Activated CD8-positive, alpha-beta memory T cell treated with anti-CD3 and anti-CD28 coated beads for 24 hours (primary cell): Measurements from ENCODE around the gene IQCE.
"Not testable (repeated sequence)": the region's sequence is repeated elsewhere in the genome, so short reads cannot be mapped to it uniquely, and the experiment has no call there.

Experiments
- DNase-seq: peaks from one replicate; pipeline ENCODE4 v3.0.0-alpha.2; 2020

The IQCE gene

DNA sequence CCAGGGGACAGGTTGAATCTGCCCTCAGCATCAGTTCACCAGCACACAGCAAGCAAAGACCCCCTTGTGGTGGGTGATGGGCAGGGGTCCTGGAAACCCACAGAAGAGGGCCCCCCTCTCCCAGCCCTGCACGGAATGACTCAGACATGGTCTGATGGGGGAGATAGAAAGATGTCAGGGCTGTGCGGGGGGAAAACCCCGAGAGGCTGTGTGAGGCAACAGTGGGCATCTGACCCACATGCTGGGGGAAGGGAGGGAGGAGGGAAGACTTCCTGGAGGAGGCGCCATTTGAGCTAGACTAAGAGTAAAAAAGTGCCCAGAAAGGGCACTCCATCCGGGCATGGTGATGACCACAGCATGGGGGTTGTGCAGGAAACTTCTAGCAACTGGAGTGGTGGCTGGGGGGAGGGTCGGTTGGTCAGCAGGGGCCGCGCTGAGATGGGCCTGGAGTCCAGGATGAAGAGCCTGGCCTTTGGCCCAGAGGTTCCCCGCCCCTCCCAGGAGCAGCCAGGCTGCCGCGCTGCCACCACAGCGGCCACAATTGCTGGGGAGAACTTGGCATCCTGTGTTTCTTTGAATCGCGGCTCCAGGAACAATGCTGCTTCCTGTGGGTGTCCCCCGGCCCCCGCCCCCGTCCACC lies 36.7 kb upstream of the IQCE start:
- DNase-seq: peak; percentile 86

GRCh38 chr7:2522780-2523433 lies 35.9 kb upstream of the IQCE start:
- DNase-seq: peak; percentile 72

DNA sequence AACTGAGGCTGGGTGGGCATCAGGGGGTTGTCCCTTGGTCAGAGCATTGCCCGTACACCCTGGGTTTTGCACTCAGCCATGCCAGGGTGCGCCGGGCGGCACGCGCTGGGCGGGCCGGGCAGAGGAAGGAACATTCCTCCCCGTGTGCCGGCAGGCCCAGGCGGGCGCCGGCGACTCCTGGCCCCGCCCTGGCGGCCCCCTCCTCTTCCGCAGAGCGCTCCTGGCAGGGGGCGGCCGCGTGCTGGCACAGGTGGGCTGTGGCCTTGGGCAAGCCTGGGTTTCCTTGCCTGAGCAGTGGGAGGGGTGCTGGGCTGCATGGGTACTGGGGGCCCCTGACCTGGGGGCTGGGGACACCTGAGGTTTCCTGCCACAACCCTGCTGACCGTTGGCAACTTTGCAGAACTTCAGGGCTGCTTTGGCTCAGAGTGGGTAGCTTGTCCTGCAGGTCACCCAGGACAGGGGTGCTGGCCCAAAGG lies 35.3 kb upstream of the IQCE start:
- DNase-seq: no peak

DNA sequence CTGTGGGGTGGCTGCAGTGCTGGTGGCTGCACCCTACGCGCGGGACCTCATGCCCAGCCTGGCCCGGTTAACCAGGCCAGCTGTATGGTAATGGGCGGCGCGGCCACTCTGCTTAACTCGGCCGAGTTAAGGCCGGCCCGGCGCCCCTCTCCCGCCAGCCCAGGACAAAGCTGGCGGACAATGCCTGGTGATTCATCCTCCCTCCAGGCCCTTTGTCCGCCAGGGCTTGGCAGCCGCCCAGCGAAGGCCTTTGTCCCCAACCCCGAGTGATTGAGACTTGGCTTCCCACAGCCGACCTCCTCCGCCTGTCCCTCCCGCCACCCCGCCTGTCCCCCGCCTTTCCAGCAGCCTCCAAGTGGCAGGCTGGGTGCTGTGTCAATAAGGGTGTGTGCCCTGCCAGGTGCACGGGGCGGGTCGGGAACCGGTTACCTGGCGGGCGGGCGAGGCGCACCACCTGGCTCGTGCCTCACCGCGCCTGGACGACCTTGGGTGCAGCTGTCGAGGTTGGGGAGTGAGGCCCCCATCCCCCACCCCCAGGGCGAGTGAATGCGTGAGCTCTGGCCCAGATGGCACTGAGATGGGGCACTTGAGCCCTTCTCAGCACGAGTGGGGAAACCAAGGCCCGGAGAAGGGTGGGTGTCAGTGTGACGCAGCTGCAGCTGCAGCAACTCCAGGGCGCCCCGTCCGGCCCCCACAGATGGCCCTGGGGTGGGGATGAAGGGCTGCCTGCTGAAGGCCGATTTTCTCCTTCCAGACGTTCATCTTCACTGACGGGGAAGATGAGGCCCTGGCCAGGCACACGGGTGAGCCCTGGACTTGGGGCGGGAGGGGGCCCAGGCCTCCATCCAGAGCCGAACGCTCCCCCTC lies 34.6 kb upstream of the IQCE start:
- peak; percentile 58 for DNase-seq

DNA sequence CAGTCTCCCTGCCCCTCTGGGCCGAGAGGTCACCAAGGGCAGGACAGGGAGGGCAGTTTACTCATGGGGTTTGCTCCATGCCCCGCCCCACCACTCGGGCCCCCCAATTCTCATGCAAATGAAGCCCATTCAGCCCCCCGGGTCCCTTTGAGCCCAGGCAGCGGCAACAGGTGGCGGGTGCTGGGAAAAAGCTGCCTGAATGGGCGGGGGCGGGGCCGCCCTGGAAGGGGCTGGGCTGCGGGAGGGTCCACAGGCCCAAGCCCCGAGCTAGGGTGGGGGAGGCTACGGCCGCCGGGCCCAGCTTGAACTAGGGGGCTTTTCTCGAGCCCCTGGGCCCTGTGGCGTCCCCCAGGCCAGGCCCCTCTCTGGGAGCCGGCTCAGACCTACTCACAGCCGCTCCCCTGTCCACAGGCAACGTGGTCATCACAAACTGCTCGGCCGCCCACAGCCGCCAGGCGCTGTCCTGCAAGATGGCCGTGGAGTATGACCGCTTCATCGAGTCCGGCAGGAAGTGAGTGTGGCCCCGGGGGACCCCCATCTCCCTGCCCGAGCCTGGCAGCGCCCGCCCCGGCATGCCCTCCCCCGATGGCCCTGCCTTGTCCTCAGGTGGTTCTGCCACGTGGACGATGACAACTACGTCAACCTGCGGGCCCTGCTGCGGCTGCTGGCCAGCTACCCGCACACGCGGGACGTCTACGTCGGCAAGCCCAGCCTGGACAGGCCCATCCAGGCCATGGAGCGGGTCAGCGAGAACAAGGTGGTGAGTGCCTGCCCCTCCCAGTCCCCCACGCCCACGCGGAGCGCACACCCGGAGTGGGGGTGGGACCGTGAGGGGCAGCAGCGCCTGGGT lies 33.7 kb upstream of the IQCE start:
- DNase-seq: peak; percentile 55

GRCh38 chr7:2525658-2526630 lies 32.8 kb upstream of the IQCE start:
- DNase-seq: peak; percentile 56

DNA sequence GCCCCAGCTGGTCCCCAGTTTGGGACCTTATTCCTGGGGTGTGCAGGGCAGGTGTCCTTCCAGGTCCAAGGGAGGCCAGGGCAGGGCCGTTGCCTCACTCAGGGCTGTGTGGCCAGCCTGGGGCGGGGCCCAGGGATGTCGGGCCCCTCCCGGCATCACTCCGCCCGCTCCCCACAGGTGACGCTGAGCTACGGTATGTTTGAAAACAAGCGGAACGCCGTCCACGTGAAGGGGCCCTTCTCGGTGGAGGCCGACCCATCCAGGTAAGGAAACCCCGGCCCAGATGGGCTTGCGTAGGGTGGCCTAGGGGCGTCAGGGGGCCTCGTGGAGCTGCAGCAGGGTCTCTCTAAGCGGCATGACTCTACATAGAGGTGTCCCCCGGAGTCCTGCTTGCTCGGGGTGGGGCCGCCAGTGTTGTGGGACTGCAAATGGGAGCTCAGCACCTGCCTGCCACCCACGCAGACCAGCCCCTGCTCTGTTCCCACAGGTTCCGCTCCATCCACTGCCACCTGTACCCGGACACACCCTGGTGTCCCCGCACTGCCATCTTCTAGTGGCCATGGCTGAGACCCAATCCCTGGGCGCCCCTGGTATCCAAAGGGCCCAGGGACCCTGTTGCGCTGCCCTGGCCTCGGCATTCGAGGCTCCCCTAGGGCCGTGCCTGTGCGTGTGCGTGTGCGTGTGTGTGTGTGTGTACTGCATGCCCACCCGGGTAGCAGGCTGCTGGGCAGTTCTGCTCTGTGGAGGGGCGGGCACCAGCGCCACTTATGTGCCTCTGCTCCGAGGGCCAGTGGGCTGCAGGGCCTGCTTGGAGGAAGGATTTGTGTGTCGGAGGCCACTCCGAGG lies 31.9 kb upstream of the IQCE start:
- DNase-seq: peak; percentile 58

DNA sequence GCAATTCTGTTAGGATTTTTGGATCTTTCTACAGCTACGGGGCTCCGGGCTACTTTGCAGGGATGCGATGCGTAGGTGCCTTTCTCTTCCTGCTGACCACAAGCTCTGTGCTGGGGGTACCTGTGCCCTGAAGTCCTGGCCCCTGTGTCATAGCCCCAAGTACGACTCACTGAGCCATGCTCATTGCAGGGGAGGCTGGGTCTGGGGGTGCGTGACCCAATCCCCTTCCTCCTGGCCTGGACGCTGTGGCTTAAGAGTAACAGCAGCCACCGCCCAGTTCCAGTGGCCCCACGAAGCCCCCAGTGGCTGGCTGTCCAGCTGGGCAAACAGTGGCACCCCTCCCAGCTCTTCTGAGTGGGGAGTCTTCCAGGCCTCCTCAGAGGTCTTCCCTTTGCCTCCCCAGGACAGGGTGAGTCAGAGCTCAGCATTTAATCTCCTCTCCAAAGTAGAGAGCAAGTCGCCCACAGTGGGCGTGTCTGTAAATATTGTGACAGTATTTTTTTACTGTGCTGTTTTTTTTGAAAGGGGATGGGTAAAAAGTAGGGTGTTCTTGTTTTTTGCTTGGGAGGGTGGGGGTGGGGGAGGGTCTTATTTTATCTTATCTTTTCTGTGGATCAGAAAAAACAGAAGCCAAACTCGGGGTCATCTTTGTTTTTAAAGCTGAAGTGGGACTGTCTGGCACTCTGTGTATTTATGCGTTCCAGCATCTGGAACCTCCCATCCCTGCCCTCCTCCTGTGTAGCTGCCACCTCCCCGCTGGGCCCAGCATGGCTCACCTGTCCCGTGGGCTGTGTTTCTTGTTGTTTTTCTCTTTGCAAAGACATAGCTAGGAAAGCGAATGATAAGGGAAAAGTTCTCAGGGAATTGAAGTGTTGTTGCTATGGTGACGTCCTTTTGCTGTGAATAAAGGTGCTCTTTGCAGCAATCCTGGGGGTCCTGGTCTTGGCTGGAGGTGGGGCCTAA lies 31.0 kb upstream of the IQCE start:
- peak; percentile 73 for DNase-seq

DNA sequence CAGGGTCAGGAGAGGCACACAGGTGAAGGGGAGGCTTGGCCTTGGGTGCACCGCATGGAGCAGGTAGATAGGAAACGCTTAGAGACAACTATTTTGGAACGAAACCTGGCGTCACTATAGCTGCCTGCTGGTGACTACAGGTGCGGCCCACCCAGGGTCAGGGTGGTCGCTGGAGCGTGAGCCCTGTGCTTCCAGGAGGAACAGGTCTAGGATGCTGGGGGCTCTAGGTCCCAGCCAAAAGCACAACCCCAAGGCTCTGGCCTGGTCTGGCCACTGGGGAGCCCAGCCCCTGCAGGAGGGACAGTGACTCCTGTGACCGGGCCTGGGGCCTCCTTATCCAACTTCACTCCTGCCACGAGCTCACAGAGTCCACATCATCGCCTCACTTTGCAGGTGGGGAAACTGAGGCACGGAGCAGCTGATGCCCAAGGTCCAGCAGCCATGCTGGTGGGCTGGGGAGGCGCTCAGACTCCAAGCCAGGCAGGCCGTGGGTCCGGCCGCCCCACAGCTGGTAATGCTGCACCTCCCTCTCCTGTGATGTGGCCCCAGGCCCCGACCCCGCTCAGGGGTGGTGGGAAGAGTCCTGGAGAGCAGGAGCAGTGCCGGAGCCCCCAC lies 30.2 kb upstream of the IQCE start:
- peak; percentile 58 for DNase-seq

- peak; percentile 84 for DNase-seq
These were observed 29.4 kb upstream of the IQCE start for GRCh38 chr7:2529161-2530070.

- DNase-seq: peak; percentile 89
These were observed 28.4 kb upstream of the IQCE start for GRCh38 chr7:2530071-2530987.

DNA sequence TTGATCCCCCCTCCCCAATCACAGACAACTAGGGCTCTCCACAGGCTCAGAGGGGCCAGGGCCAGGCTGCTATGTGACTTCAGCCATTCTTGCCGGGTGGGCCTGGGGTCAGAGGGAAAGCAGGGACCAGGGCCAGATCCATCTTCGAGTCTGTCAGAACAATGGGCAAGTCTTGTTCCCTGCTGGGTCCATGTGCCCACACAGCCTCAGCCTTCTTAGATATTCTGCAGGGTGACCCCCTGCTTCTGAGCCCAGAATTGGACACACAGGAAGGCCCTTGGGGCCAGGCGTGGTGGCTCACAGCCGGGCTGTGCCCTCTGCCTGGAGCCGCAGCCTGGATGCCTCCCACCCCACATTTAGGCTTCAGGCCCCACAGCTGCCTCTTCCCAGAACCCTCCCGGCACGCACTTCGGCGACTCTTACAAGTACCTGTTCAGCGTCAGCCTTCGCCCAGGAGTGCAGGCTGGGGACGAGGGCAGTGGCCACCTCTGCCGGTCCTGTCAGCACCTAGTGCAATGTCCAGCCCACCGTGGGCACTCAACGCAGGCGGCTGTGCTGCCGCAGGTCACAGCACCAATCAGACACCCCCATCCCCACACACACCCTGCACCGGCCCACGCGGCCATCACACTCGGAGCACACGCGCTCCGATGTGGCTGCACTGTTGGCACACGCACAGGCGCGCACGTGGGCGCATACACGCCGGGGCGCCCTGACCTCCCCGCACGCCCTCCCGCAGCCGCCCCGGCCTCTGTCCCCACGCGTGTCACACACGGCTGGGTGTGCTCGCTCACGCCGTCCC lies 27.6 kb upstream of the IQCE start:
- peak; percentile 61 for DNase-seq

DNA sequence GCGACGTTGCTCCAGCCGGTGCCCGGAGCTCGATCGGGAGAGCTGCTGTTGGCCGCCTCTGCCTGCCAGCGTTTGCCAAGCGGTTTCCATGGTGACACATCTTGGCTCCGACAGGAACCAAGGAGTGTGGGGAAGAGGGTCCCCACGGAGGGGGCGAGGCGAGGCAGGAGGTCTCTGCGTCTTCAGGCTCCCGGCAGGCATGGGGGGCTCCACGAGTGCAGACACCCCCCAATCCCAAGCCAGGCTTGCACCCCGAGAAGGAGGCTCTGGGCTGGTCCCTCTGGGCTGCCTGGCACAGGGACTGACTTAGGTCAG lies 27.0 kb upstream of the IQCE start:
- DNase-seq: not testable (repeated sequence)

DNA sequence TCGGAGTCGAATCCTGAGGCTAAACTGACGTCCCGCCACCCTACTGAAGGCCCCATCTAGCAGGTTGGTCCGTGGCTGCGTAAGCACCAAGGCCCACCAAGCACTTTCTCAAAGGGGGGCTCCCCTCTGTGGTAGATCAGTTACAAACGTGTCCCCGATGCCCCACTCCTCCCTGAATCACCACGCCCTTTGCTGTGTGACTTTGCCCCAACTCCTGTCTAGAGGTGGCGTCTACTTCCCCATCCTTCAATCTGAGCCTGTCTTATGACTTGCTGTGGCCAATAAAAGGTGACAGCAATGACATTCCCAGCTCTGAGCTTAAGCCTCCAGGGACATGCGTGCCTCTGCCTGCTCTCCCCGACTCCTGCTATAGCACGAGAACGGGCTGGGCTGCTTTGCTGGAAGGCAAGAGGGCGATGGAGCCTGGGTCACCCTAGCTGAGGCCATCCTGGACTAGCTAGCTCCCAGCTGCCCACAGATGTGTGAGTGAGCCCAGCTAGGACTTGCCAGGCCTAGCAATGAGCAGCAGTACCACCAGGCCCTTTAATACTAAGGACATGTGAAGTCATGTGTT lies 26.5 kb upstream of the IQCE start:
- not testable (repeated sequence) for DNase-seq

GRCh38 chr7:2532816-2533215 lies 26.0 kb upstream of the IQCE start:
- not testable (repeated sequence) for DNase-seq
